ENCODE measurements around the gene TACR2. TPM values are rescaled to one million over a fixed set of nuclear protein-coding genes. Genes with fewer than 3 reads are reported as not detected.

The TACR2 gene
- total and polyA plus RNA-seq, 2 of the 13 experiments (the other 11 are each of a cell fraction or from before 2014, with no cell fraction given), result 0.04 TPM; not detected in 1

DNA sequence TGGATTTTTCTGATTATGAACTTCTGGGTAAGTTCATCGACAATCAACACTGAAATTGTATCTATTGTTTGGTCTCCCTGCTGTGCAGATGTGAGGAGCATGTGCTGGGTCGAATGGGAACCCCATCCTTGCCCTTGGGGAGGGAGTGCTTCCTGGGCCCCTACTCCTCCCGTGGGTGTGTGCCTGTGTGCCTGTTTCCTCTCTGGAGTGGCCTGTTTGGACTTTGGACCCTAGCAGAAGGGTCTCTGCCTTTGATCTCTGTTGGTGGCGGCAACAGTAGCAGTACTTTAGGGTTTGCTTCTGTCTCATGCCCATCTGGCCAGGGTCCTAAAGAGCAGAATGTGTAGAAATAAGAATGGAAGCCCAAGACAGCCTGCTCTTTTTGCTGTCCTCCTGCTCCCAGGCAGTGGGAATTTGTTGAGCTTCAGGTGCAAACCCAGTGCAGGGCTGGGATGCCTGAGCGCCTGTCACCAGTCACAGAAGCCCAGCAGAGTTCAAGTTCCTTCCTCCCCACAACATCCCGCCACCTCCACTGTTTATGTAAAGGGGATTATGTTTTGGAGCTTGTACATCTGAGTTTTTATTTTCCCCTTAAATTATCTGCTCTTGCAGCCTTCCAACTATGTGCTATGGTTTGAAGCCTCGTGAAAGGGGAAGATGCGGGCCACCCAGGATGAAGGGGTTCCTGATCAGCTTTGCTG, 1.5 kb upstream of the TACR2 start (continued):
- TF ChIP-seq ZSCAN20 (CRISPR knock-in tag; IDR thresholded peaks at IDR 0.05; ENCODE audit: borderline replicate concordance), result no peak
- TF ChIP-seq CREM (IDR thresholded peaks at IDR 0.05), result 0 out of 2 replicates have a peak, but pooled peaks have one; percentile 29
- no peak for TF ChIP-seq CREM (CRISPR knock-in tag; IDR thresholded peaks at IDR 0.05)
- no peak for TF ChIP-seq FOXK2 (IDR thresholded peaks at IDR 0.05)
- no peak for TF ChIP-seq GTF3A (CRISPR knock-in tag; conservative IDR thresholded peaks at IDR 0.05)
- TF ChIP-seq STAT5B (CRISPR knock-in tag; IDR thresholded peaks at IDR 0.05), result no peak
- TF ChIP-seq ZNF350 (CRISPR knock-in tag; IDR thresholded peaks at IDR 0.05; ENCODE audit: borderline replicate concordance, low read depth), result 0 out of 2 replicates have a peak, but pooled peaks have one; percentile 28
- TF ChIP-seq HNRNPLL (IDR thresholded peaks at IDR 0.05; ENCODE audit: low read depth, low read length, poor library complexity, severe bottlenecking), result no peak
- no peak for TF ChIP-seq FIP1L1 (IDR thresholded peaks at IDR 0.05; ENCODE audit: borderline replicate concordance, insufficient read depth, low read depth, low read length)
- TF ChIP-seq, protein P1, sequence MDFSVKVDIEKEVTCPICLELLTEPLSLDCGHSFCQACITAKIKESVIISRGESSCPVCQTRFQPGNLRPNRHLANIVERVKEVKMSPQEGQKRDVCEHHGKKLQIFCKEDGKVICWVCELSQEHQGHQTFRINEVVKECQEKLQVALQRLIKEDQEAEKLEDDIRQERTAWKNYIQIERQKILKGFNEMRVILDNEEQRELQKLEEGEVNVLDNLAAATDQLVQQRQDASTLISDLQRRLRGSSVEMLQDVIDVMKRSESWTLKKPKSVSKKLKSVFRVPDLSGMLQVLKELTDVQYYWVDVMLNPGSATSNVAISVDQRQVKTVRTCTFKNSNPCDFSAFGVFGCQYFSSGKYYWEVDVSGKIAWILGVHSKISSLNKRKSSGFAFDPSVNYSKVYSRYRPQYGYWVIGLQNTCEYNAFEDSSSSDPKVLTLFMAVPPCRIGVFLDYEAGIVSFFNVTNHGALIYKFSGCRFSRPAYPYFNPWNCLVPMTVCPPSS (IDR thresholded peaks at IDR 0.05), result no peak
- TF ChIP-seq, protein P2, sequence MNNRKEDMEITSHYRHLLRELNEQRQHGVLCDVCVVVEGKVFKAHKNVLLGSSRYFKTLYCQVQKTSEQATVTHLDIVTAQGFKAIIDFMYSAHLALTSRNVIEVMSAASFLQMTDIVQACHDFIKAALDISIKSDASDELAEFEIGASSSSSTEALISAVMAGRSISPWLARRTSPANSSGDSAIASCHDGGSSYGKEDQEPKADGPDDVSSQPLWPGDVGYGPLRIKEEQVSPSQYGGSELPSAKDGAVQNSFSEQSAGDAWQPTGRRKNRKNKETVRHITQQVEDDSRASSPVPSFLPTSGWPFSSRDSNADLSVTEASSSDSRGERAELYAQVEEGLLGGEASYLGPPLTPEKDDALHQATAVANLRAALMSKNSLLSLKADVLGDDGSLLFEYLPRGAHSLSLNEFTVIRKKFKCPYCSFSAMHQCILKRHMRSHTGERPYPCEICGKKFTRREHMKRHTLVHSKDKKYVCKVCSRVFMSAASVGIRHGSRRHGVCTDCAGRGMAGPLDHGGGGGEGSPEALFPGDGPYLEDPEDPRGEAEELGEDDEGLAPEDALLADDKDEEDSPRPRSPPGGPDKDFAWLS (CRISPR knock-in tag; IDR thresholded peaks at IDR 0.05; ENCODE audit: borderline replicate concordance), result no peak
- TF ChIP-seq PCBP1 (IDR thresholded peaks at IDR 0.05; ENCODE audit: borderline replicate concordance, low read depth, low read length), result no peak
- TF ChIP-seq, protein P3, sequence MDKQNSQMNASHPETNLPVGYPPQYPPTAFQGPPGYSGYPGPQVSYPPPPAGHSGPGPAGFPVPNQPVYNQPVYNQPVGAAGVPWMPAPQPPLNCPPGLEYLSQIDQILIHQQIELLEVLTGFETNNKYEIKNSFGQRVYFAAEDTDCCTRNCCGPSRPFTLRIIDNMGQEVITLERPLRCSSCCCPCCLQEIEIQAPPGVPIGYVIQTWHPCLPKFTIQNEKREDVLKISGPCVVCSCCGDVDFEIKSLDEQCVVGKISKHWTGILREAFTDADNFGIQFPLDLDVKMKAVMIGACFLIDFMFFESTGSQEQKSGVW (CRISPR knock-in tag; IDR thresholded peaks at IDR 0.05; ENCODE audit: borderline replicate concordance), result no peak
- TF ChIP-seq, protein P4, sequence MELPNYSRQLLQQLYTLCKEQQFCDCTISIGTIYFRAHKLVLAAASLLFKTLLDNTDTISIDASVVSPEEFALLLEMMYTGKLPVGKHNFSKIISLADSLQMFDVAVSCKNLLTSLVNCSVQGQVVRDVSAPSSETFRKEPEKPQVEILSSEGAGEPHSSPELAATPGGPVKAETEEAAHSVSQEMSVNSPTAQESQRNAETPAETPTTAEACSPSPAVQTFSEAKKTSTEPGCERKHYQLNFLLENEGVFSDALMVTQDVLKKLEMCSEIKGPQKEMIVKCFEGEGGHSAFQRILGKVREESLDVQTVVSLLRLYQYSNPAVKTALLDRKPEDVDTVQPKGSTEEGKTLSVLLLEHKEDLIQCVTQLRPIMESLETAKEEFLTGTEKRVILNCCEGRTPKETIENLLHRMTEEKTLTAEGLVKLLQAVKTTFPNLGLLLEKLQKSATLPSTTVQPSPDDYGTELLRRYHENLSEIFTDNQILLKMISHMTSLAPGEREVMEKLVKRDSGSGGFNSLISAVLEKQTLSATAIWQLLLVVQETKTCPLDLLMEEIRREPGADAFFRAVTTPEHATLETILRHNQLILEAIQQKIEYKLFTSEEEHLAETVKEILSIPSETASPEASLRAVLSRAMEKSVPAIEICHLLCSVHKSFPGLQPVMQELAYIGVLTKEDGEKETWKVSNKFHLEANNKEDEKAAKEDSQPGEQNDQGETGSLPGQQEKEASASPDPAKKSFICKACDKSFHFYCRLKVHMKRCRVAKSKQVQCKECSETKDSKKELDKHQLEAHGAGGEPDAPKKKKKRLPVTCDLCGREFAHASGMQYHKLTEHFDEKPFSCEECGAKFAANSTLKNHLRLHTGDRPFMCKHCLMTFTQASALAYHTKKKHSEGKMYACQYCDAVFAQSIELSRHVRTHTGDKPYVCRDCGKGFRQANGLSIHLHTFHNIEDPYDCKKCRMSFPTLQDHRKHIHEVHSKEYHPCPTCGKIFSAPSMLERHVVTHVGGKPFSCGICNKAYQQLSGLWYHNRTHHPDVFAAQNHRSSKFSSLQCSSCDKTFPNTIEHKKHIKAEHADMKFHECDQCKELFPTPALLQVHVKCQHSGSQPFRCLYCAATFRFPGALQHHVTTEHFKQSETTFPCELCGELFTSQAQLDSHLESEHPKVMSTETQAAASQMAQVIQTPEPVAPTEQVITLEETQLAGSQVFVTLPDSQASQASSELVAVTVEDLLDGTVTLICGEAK (IDR thresholded peaks at IDR 0.05), result no peak
- TF ChIP-seq, protein P4 (CRISPR knock-in tag; IDR thresholded peaks at IDR 0.05), result no peak
- TF ChIP-seq SNAI1 (CRISPR knock-in tag; IDR thresholded peaks at IDR 0.05; ENCODE audit: borderline replicate concordance), result no peak

All from HepG2 (cell line).